ENCODE results near the gene ARMC9. TPM values are rescaled to one million over a fixed set of nuclear protein-coding genes. Genes with fewer than 3 reads are reported as not detected.

Gene ARMC9
- polyA plus RNA-seq, 6 donors from 2014 or later = 0.29 to 0.71 (median 0.64) TPM; not detected in 1

- no peak for ATAC-seq (ENCODE audit: low read depth in 2 of 2)
- Mint-ChIP-seq H3K4me1 (peaks cover 0 to 19% (median 6%) of the 10 kb centered on the region in 3 donors), H3K4me3 (peak overlapping the region in 3 of 8 donors; percentile 4 to 68 (median 57)), H3K9me3 (no peaks in the 10 kb centered on the region), H3K27me3 (peaks cover 0 to 6% (median under 1%) of the 10 kb centered on the region in 3 donors), H3K27ac (no peak overlapping the region), H3K36me3 (no peaks in the 10 kb centered on the region)
- no peak for DNase-seq
These were observed 2.5 kb downstream of the ARMC9 start for GRCh38 chr2:231200805-231201474.

- peaks cover 0 to 6% (median 0%) of the 10 kb centered on the region in 3 donors for H3K27me3 Mint-ChIP-seq
These were observed 3.0 kb downstream of the ARMC9 start for GRCh38 chr2:231201475-231201814.

DNA sequence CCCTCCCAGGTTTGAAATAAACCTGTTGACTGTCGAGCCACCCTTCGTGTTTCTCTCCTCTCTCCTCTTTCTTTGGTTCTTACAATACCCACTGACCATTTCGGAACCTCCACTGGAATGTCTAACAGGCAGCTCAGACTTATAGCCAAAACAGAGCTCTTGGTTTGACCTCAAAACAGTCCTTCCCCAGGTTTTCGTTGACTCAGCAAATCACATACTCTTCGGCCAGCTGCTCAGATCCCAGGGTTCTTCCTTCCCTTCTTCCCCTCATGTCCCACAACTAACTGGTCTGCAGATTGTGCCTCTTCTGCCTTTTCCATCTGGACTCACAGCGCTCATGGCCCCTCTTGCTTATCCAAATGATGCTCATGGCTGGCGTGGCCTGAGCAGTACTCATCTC is 4.7 kb downstream of the ARMC9 start:
- no peaks in the 10 kb centered on the region for H3K9me3 Mint-ChIP-seq
- H3K4me3 Mint-ChIP-seq = peak overlapping the region in 1 of 8 donors; percentile 81
- ATAC-seq (ENCODE audit: low read depth in 2 of 2) (no peak), DNase-seq (no peak)
- H3K36me3 Mint-ChIP-seq = no peaks in the 10 kb centered on the region
- peaks cover 0 to 13% (median 6%) of the 10 kb centered on the region in 3 donors for H3K4me1 Mint-ChIP-seq
- H3K27ac Mint-ChIP-seq = peak overlapping the region in 1 of 6 donors; percentile 66
- peaks cover 0 to 6% (median 0%) of the 10 kb centered on the region in 3 donors for H3K27me3 Mint-ChIP-seq

More at GRCh38 chr2:231201475-231201814, 3.0 kb downstream of the ARMC9 start:
- ATAC-seq (ENCODE audit: low read depth in 2 of 2) (no peak), DNase-seq (no peak)
- Mint-ChIP-seq H3K4me3 (peak overlapping the region in 3 of 8 donors; percentile 2 to 68 (median 57)), H3K36me3 (no peaks in the 10 kb centered on the region), H3K9me3 (no peaks in the 10 kb centered on the region), H3K27ac (no peak overlapping the region), H3K4me1 (peaks cover 0 to 19% (median 6%) of the 10 kb centered on the region in 3 donors)

GRCh38 chr2:231204146-231204545 is 5.7 kb downstream of the ARMC9 start:
- peak overlapping the region in 1 of 6 donors; percentile 52 for H3K27ac Mint-ChIP-seq
- DNase-seq = no peak
- no peak overlapping the region for H3K4me3 Mint-ChIP-seq
- no peaks in the 10 kb centered on the region for H3K9me3 Mint-ChIP-seq
- ATAC-seq (ENCODE audit: low read depth in 2 of 2) = no peak
- H3K27me3 Mint-ChIP-seq = peaks cover 0 to 6% (median 0%) of the 10 kb centered on the region in 3 donors
- H3K4me1 Mint-ChIP-seq = peaks cover 0 to 9% (median under 1%) of the 10 kb centered on the region in 3 donors
- H3K36me3 Mint-ChIP-seq = no peaks in the 10 kb centered on the region

DNA sequence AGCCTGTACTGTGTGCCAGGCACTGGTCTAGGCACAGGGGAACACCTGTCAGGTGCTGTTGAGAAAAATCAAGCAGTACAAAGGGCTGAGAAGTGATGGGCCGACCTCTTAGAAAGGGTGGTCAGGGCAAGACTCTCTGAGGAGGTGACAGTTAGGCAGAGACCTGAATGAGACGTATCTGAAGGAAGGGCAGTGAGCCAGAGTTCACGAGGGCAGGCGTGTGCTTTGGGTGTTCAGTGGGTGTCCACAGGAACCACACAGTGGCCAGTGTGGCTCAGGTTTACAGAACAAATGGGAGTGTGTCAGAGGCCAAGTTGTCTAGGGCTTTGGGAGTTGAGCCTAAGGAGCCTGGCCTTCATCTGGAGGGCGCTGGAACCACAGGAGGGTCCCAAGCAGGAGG is 6.2 kb downstream of the ARMC9 start:
- H3K36me3 Mint-ChIP-seq = no peaks in the 10 kb centered on the region
- no peak for ATAC-seq (ENCODE audit: low read depth in 2 of 2)

DNA sequence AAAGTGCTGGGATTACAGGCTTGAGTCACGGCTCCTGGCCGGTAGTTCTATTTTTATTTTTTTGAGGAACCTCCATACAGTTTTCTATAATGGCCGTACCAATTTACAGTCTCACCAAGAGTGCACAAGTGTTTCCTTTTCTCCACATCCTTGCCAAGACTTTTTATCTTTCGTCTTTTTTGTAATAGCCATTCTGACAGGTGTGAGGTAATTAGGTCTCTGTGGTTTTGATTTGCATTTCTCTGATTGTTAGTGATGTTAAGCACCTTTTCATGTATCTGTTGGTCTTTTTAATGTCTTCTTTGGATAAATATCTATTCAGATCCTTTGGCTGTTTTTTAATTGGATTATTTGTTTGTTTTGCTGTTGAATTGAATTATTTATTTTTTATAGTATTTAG is 9.3 kb downstream of the ARMC9 start:
- no peaks in the 10 kb centered on the region for H3K36me3 Mint-ChIP-seq
- no peaks in the 10 kb centered on the region for H3K4me1 Mint-ChIP-seq

More for the DNA sequence above, 6.2 kb downstream of the ARMC9 start:
- DNase-seq = no peak
- H3K9me3 Mint-ChIP-seq = no peaks in the 10 kb centered on the region
- H3K27ac Mint-ChIP-seq = no peak overlapping the region
- H3K4me1 Mint-ChIP-seq = peaks cover 0 to 6% (median 0%) of the 10 kb centered on the region in 3 donors
- no peak overlapping the region for H3K4me3 Mint-ChIP-seq
- H3K27me3 Mint-ChIP-seq = peaks cover 0 to 6% (median 0%) of the 10 kb centered on the region in 3 donors

GRCh38 chr2:231210782-231211181 is 12.4 kb downstream of the ARMC9 start:
- ATAC-seq (ENCODE audit: low read depth in 2 of 2) (no peak), DNase-seq (no peak)
- Mint-ChIP-seq H3K27ac (no peak overlapping the region), H3K9me3 (no peaks in the 10 kb centered on the region), H3K4me3 (no peak overlapping the region), H3K27me3 (no peaks in the 10 kb centered on the region), H3K36me3 (no peaks in the 10 kb centered on the region), H3K4me1 (no peaks in the 10 kb centered on the region)

More for the DNA sequence above, 9.3 kb downstream of the ARMC9 start:
- H3K27me3 Mint-ChIP-seq = no peaks in the 10 kb centered on the region
- no peak overlapping the region for H3K4me3 Mint-ChIP-seq
- H3K27ac Mint-ChIP-seq = no peak overlapping the region
- ATAC-seq (ENCODE audit: low read depth in 2 of 2) = no peak
- no peaks in the 10 kb centered on the region for H3K9me3 Mint-ChIP-seq
- no peak for DNase-seq

GRCh38 chr2:231211486-231211885 is 13.1 kb downstream of the ARMC9 start:
- H3K36me3 Mint-ChIP-seq = no peaks in the 10 kb centered on the region
- H3K4me3 Mint-ChIP-seq = no peak overlapping the region
- no peaks in the 10 kb centered on the region for H3K9me3 Mint-ChIP-seq
- no peaks in the 10 kb centered on the region for H3K4me1 Mint-ChIP-seq
- no peak for ATAC-seq (ENCODE audit: low read depth in 2 of 2)
- H3K27me3 Mint-ChIP-seq = no peaks in the 10 kb centered on the region
- no peak overlapping the region for H3K27ac Mint-ChIP-seq
- no peak for DNase-seq

- no peaks in the 10 kb centered on the region for H3K27me3 Mint-ChIP-seq
- DNase-seq = no peak
- peak overlapping the region in 2 of 6 donors; percentile 42 to 69 for H3K27ac Mint-ChIP-seq
- H3K36me3 Mint-ChIP-seq = no peaks in the 10 kb centered on the region
- ATAC-seq (ENCODE audit: low read depth in 2 of 2) = no peak
- H3K4me3 Mint-ChIP-seq = no peak overlapping the region
- H3K4me1 Mint-ChIP-seq = no peaks in the 10 kb centered on the region
- no peaks in the 10 kb centered on the region for H3K9me3 Mint-ChIP-seq
These were observed 14.0 kb downstream of the ARMC9 start for GRCh38 chr2:231212329-231212845.

DNA sequence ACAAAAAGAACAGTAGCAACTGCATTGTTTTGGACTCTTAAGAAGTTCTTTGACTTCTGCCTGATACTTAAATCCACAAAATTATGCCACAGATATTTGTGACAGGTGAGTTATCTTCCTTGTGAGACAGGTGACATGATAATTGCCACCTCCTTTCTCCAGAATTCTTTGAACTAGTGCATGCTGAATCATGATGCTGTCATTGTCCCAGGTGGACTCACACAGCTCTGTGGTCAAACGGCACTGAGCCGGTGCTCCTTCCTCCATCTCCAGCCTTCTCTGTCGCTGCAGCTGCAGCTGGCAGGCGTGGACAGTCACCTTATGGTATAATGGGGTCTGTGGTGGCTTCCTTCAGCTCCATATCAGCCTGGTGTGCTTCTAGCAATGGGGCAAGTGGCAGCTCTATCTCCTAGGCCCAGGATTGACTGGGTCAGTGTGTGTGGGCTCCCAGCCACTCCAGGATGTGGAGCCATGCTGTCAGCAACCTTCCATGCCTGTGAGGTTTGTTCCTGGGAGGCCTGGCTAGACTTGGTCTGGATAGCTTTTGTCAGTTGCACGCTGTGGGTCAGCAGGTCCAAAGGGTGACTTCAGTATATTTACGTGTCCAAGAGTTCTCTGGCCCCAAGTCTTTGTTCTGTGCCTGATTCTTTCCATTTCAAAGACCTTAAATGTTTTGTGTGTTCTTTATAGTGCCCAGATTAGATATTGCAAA is 15.7 kb downstream of the ARMC9 start:
- H3K36me3 Mint-ChIP-seq = no peaks in the 10 kb centered on the region
- H3K4me1 Mint-ChIP-seq = no peaks in the 10 kb centered on the region
- no peaks in the 10 kb centered on the region for H3K27me3 Mint-ChIP-seq
- no peak for ATAC-seq (ENCODE audit: low read depth in 2 of 2)
- H3K9me3 Mint-ChIP-seq = no peaks in the 10 kb centered on the region
- peak overlapping the region in 1 of 6 donors; percentile 51 for H3K27ac Mint-ChIP-seq
- DNase-seq = no peak
- H3K4me3 Mint-ChIP-seq = no peak overlapping the region

DNA sequence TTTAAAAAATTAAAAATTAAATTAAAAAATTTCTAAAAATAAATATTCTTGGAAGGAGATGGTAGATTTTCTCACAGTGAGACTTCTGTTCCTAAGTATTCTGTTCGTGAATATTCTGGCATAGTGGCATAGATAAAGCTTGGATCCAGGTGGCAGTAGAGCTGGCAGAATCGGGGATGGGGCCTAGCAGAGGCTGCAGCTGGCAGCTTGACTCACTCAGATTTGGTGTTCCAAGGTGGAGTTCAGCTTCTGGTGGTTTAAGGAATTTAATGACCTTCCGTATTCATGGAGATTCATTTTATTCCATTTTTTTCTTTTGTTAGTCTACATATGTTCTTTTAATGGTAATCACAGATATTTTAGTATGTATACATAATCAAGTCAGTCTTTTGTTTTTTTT is 19.9 kb downstream of the ARMC9 start:
- Mint-ChIP-seq H3K9me3 (no peaks in the 10 kb centered on the region), H3K36me3 (no peaks in the 10 kb centered on the region), H3K27me3 (no peaks in the 10 kb centered on the region), H3K27ac (no peak overlapping the region), H3K4me3 (no peak overlapping the region), H3K4me1 (no peaks in the 10 kb centered on the region)
- ATAC-seq (ENCODE audit: low read depth in 2 of 2) (no peak), DNase-seq (no peak)

DNA sequence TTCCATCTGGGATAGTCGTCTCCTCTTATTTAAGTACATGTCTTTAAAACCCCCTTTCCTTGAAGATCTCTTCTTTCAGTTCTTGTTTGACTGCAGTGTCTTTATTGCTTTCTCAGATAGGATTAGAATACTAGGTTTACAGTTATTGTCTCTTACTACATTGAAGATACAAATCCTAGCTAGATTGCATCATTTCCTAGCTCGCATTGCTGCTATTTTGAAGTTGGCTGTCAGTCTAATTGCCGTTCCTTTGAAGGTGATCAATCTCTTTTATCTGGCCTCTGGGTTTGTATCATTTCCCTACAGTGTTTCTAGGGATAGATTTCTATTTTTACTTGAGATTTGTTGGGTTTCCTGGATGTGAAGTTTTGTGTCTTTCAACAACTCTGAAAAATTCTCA is 20.9 kb downstream of the ARMC9 start:
- Mint-ChIP-seq H3K27ac (no peak overlapping the region), H3K4me3 (no peak overlapping the region), H3K9me3 (no peaks in the 10 kb centered on the region), H3K36me3 (no peaks in the 10 kb centered on the region), H3K27me3 (no peaks in the 10 kb centered on the region), H3K4me1 (no peaks in the 10 kb centered on the region)
- no peak for DNase-seq
- no peak for ATAC-seq (ENCODE audit: low read depth in 2 of 2)

GRCh38 chr2:231221761-231222160 is 23.3 kb downstream of the ARMC9 start:
- ATAC-seq (ENCODE audit: low read depth in 2 of 2) (no peak), DNase-seq (no peak)
- Mint-ChIP-seq H3K4me1 (no peaks in the 10 kb centered on the region), H3K36me3 (no peaks in the 10 kb centered on the region), H3K27me3 (no peaks in the 10 kb centered on the region), H3K27ac (no peak overlapping the region), H3K9me3 (no peaks in the 10 kb centered on the region), H3K4me3 (no peak overlapping the region)
